GM23248 (cell line): Measurements from ENCODE around the gene BTNL3. TPM values are rescaled to one million over a fixed set of nuclear protein-coding genes. Genes with fewer than 3 reads are reported as not detected.

Source experiments
- DNase-seq: peaks from one replicate; pipeline ENCODE4 v3.0.0-alpha.2; 2015
- H2AFZ ChIP-seq: fragments of 200-600 bp; sonication (generic); 2 replicates; pipeline ENCODE4 v1.6.1; 2016; ENCODE audit warnings: antibody characterized with exemption
- H3F3A ChIP-seq: fragments of 200-600 bp; sonication (generic); 2 replicates; pipeline ENCODE4 v1.6.1; 2016; ENCODE audit warnings: mild to moderate bottlenecking, antibody characterized with exemption, mixed run types; ENCODE audit not compliant: insufficient read depth
- H3K27ac ChIP-seq: fragments of 200-600 bp; sonication (generic); 2 replicates; pipeline ENCODE4 v1.5.1; 2016; ENCODE audit warnings: mild to moderate bottlenecking
- H3K27me3 ChIP-seq: fragments of 200-600 bp; sonication (generic); replicated peaks from 2 replicates; pipeline ENCODE4 v1.6.1; 2016; ENCODE audit warnings: mild to moderate bottlenecking; ENCODE audit not compliant: insufficient read depth
- H3K36me3 ChIP-seq: fragments of 200-600 bp; sonication (generic); 2 replicates; pipeline ENCODE4 v1.6.1; 2016; ENCODE audit warnings: low read depth, mild to moderate bottlenecking
- H3K4me1 ChIP-seq: fragments of 200-600 bp; sonication (generic); 2 replicates; pipeline ENCODE4 v1.6.1; 2016; ENCODE audit warnings: mild to moderate bottlenecking; ENCODE audit not compliant: insufficient read depth
- H3K4me2 ChIP-seq: fragments of 200-600 bp; sonication (generic); one replicate; pipeline ENCODE4 v1.6.1; 2016; ENCODE audit warnings: mild to moderate bottlenecking; ENCODE audit not compliant: unreplicated experiment
- H3K4me3 ChIP-seq: fragments of 200-600 bp; sonication (generic); 2 replicates; pipeline ENCODE4 v1.5.1; 2016; ENCODE audit warnings: mild to moderate bottlenecking
- H3K79me2 ChIP-seq: fragments of 200-600 bp; sonication (generic); 2 replicates; pipeline ENCODE4 v1.6.1; 2016; ENCODE audit warnings: mild to moderate bottlenecking; ENCODE audit not compliant: insufficient read depth
- H3K9ac ChIP-seq: fragments of 200-600 bp; sonication (generic); 2 replicates; pipeline ENCODE4 v1.6.1; 2016; ENCODE audit warnings: mild to moderate bottlenecking
- H3K9me2 ChIP-seq: fragments of 200-600 bp; sonication (generic); 2 replicates; pipeline ENCODE4 v1.6.1; 2016; ENCODE audit warnings: mixed run types, mild to moderate bottlenecking, moderate library complexity; ENCODE audit not compliant: insufficient read depth
- H3K9me3 ChIP-seq: fragments of 200-600 bp; sonication (generic); one replicate; pipeline ENCODE4 v1.6.1; 2017; ENCODE audit warnings: low read depth
- H4K20me1 ChIP-seq: fragments of 200-600 bp; sonication (generic); 2 replicates; pipeline ENCODE4 v1.6.0; 2016; ENCODE audit not compliant: insufficient read depth
- EZH2 ChIP-seq: fragments of 200-600 bp; sonication (generic); IDR thresholded peaks from 2 replicates; pipeline ENCODE4 v1.6.1; 2018; ENCODE audit warnings: antibody characterized with exemption, mild to moderate bottlenecking; ENCODE audit not compliant: insufficient read depth, poor library complexity, severe bottlenecking
- EZH2phosphoT487 ChIP-seq: fragments of 200-600 bp; sonication (generic); IDR thresholded peaks from 2 replicates; pipeline ENCODE4 v1.6.1; 2018; ENCODE audit warnings: antibody characterized with exemption, moderate library complexity, mild to moderate bottlenecking, low read depth; ENCODE audit not compliant: insufficient read depth
- WGBS, 2 experiments: methylation state at CpG; one replicate each; pipeline ENCODE4 v1.1.6; 2015 to 2017; ENCODE audit warnings: low lambda C conversion rate in 2 of 2, low coverage in 1 of 2; ENCODE audit errors: missing lambda C conversion rate in 2 of 2; 5-methylcytosine and 5-hydroxymethylcytosine counted together
- in situ Hi-C: fragments of 300-500 bp; cut with MboI; formaldehyde crosslinking; loops from 2 replicates; pipeline ENCODE4 v1.15.0; 2020
- polyA plus RNA-seq: library from polyadenylated mRNA; unstranded; fragments of >200 nt; fragmentation: Nextera tagmentation; extraction: Ambion mirVana; gene quantifications from 2 replicates; pipeline ENCODE4 v1.2.1, GENCODE V29; 2016
- total RNA-seq: library from RNA; depleted of rRNA; stranded (reverse); fragments of >200 nt; shearing (Covaris generic); gene quantifications from 2 replicates; pipeline ENCODE4 v1.2.3, GENCODE V29; 2014

Gene BTNL3
- total and polyA plus RNA-seq, 2 experiments from 2014 or later = not detected

- DNase-seq = no peak
- Histone ChIP-seq H3K4me3 (no peak overlapping the region), H2AFZ (no peak overlapping the region), H3K9me3 (no peaks in the 10 kb centered on the region), H4K20me1 (no peaks in the 10 kb centered on the region), H3K9ac (no peak overlapping the region), H3K79me2 (no peaks in the 10 kb centered on the region), H3K4me2 (no peak overlapping the region), H3K27me3 (no peaks in the 10 kb centered on the region), H3F3A (no peaks in the 10 kb centered on the region), H3K4me1 (no peaks in the 10 kb centered on the region), H3K36me3 (no peaks in the 10 kb centered on the region), H3K9me2 (no peaks in the 10 kb centered on the region), H3K27ac (no peak overlapping the region)
- WGBS, 2 experiments = 0% methylated on average over 1 of the region's 1 CpG
- in situ Hi-C loops = loop anchor here (25.0 kb wide), 4 partner anchors 87 to 887 kb away; partner anchors contain the start of gene BTNL8
- TF ChIP-seq EZH2 (no peak), EZH2phosphoT487 (no peak)
Observed at GRCh38 chr5:181024245-181025064, 35.8 kb downstream of the BTNL3 start.

GRCh38 chr5:181027452-181028031 is 38.9 kb downstream of the BTNL3 start:
- no peaks in the 10 kb centered on the region for H3K27me3 ChIP-seq
- H3K4me2 ChIP-seq = no peak overlapping the region
- no peaks in the 10 kb centered on the region for H4K20me1 ChIP-seq
- no peaks in the 10 kb centered on the region for H3F3A ChIP-seq
- WGBS, 2 experiments = 44 to 49% methylated on average over 11 of the region's 11 CpGs
- no peak overlapping the region for H3K27ac ChIP-seq
- no peak overlapping the region for H3K9ac ChIP-seq
- no peaks in the 10 kb centered on the region for H3K9me3 ChIP-seq
- in situ Hi-C loops = loop anchor here (25.0 kb wide), 3 partner anchors 90 to 890 kb away; no protein-coding TSS in a partner anchor
- no peak overlapping the region for H2AFZ ChIP-seq
- DNase-seq = no peak
- H3K79me2 ChIP-seq = no peaks in the 10 kb centered on the region
- no peak overlapping the region for H3K4me3 ChIP-seq
- TF ChIP-seq EZH2phosphoT487 (no peak), EZH2 (no peak)
- no peaks in the 10 kb centered on the region for H3K9me2 ChIP-seq
- no peaks in the 10 kb centered on the region for H3K36me3 ChIP-seq
- no peaks in the 10 kb centered on the region for H3K4me1 ChIP-seq

- in situ Hi-C loops = loop anchor here (25.0 kb wide), 3 partner anchors 91 to 891 kb away; no protein-coding TSS in a partner anchor
- H3K36me3 ChIP-seq = no peaks in the 10 kb centered on the region
- TF ChIP-seq EZH2phosphoT487 = no peak
- no peak for TF ChIP-seq EZH2
- H3K79me2 ChIP-seq = no peaks in the 10 kb centered on the region
- H2AFZ ChIP-seq = no peak overlapping the region
- H3K27ac ChIP-seq = no peak overlapping the region
- DNase-seq = no peak
- WGBS, 2 experiments = 54 to 58% methylated on average over 26 of the region's 26 CpGs
- H3K9me3 ChIP-seq = no peaks in the 10 kb centered on the region
- no peaks in the 10 kb centered on the region for H3K9me2 ChIP-seq
- no peaks in the 10 kb centered on the region for H3K4me1 ChIP-seq
- no peaks in the 10 kb centered on the region for H3F3A ChIP-seq
- H3K27me3 ChIP-seq = no peaks in the 10 kb centered on the region
- no peak overlapping the region for H3K4me3 ChIP-seq
- no peaks in the 10 kb centered on the region for H4K20me1 ChIP-seq
- H3K4me2 ChIP-seq = no peak overlapping the region
- H3K9ac ChIP-seq = no peak overlapping the region
Observed at GRCh38 chr5:181028032-181028819, 39.6 kb downstream of the BTNL3 start.

- H3F3A ChIP-seq = no peaks in the 10 kb centered on the region
- H3K9me3 ChIP-seq = no peaks in the 10 kb centered on the region
- in situ Hi-C loops = loop anchor here (25.0 kb wide), 3 partner anchors 94 to 894 kb away; no protein-coding TSS in a partner anchor
- whole genome bisulfite sequencing, 2 experiments = 54 to 61% methylated on average over 3 of the region's 3 CpGs
- H3K4me2 ChIP-seq = no peak overlapping the region
- no peaks in the 10 kb centered on the region for H3K9me2 ChIP-seq
- H3K27me3 ChIP-seq = no peaks in the 10 kb centered on the region
- TF ChIP-seq EZH2 = no peak
- TF ChIP-seq EZH2phosphoT487 = no peak
- H3K4me3 ChIP-seq = no peak overlapping the region
- no peak overlapping the region for H2AFZ ChIP-seq
- H3K4me1 ChIP-seq = no peaks in the 10 kb centered on the region
- H3K36me3 ChIP-seq = no peaks in the 10 kb centered on the region
- DNase-seq = no peak
- H3K27ac ChIP-seq = no peak overlapping the region
- H3K79me2 ChIP-seq = no peaks in the 10 kb centered on the region
- no peaks in the 10 kb centered on the region for H4K20me1 ChIP-seq
- H3K9ac ChIP-seq = no peak overlapping the region
Observed at GRCh38 chr5:181031716-181032115, 43.1 kb downstream of the BTNL3 start.
